Small intestine (tissue), 7 donors: ENCODE measurements around the gene TENM4. TPM values are rescaled to one million over a fixed set of nuclear protein-coding genes. Genes with fewer than 3 reads are reported as not detected.

Experiments used
- DNase-seq, 2 donors: peaks; one replicate each; pipeline versions ENCODE4 v3.0.0 to v3.0.0-alpha.2; 2013
- FAIRE-seq: peaks from 2 replicates; lab custom pipeline; 2012; peaks lifted over from hg19 to GRCh38; lab: Jason Lieb, UNC
- H3K27ac ChIP-seq, 3 donors: one replicate each; pipeline ENCODE4 v1.5.1; 2013; ENCODE audit warnings: low read length in 2 of 3, mild to moderate bottlenecking in 2 of 3, control low read depth in 1 of 3, inconsistent platforms in 1 of 3, low read depth in 1 of 3, moderate library complexity in 1 of 3
- H3K27me3 ChIP-seq, 3 donors: one replicate each; pipeline ENCODE4 v1.6.1; 2013; ENCODE audit warnings: low read length in 3 of 3, inconsistent platforms in 1 of 3; ENCODE audit not compliant: control insufficient read depth in 3 of 3, insufficient read depth in 3 of 3
- H3K36me3 ChIP-seq, 3 donors: one replicate each; pipeline ENCODE4 v1.6.1; 2013; ENCODE audit warnings: low read length in 3 of 3, inconsistent platforms in 1 of 3, low read depth in 1 of 3, mild to moderate bottlenecking in 1 of 3, moderate library complexity in 1 of 3; ENCODE audit not compliant: control insufficient read depth in 3 of 3, insufficient read depth in 2 of 3
- H3K4me1 ChIP-seq, 3 donors: one replicate each; pipeline ENCODE4 v1.6.1; 2013; ENCODE audit warnings: low read length in 2 of 3, inconsistent platforms in 1 of 3, low read depth in 1 of 3, mild to moderate bottlenecking in 1 of 3, moderate library complexity in 1 of 3; ENCODE audit not compliant: control insufficient read depth in 3 of 3, insufficient read depth in 2 of 3
- H3K4me3 ChIP-seq, 3 donors: one replicate each; pipeline ENCODE4 v1.5.1; 2013; ENCODE audit warnings: low read length in 3 of 3, control low read depth in 1 of 3, inconsistent platforms in 1 of 3, low read depth in 1 of 3, mild to moderate bottlenecking in 1 of 3, moderate library complexity in 1 of 3
- H3K9me3 ChIP-seq, 2 donors: one replicate each; pipeline ENCODE4 v1.6.1; 2013; ENCODE audit warnings: low read depth in 1 of 2, low read length in 1 of 2; ENCODE audit not compliant: control insufficient read depth in 2 of 2, insufficient read depth in 1 of 2
- WGBS, 3 donors: extraction: QIAGEN DNeasy Blood & Tissue Kit; methylation state at CpG; one replicate each; pipeline ENCODE4 v1.1.7; 2013; 5-methylcytosine and 5-hydroxymethylcytosine counted together
- polyA plus RNA-seq, 4 donors: library from polyadenylated mRNA; stranded (reverse) in 3 of 4; unstranded in 1 of 4; fragments of 200-250 nt in 3 of 4; fragments of 120-200 nt in 1 of 4; gene quantifications; one replicate each; pipeline versions ENCODE4 v1.2.1 to v1.2.3, GENCODE V29; 2013
- donor health status: healthy with polysubstance abuse.
- donor health status: control.
- donor health status: control.
- donor health status: Bipolar disorder and iron deficiency.
- donor health status: healthy.

TENM4 gene
- polyA plus RNA-seq, 4 donors = under 0.01 to 0.96 (median 0.31) TPM; not detected in 1

DNA sequence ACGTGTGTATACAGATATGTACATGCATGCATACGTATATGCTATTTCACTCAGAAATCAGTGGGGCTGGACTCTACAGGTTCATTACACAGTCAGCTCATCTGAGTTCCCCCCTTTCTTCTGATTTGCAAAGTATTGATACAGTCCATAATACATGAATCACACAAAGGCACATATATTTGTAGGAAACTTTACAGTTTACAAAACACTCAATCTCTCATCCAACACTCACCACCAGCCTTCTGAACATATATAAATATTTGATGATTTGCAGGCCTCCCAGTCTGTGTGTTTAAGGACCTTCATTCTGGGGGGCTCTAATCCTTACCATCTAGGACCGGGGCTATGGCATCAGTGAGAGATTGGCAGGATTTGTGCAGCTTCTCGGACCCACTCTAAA is 293.8 kb downstream of the TENM4 start:
- Histone ChIP-seq H3K9me3 (no peaks in the 10 kb centered on the region), H3K4me3 (no peak overlapping the region), H3K4me1 (no peaks in the 10 kb centered on the region), H3K36me3 (no peaks in the 10 kb centered on the region), H3K27me3 (no peaks in the 10 kb centered on the region), H3K27ac (no peak overlapping the region)
- WGBS, 3 donors = 83 to 89% (median 83%) methylated on average over 4 of the region's 4 CpGs
- DNase-seq = no peak
- FAIRE-seq = no peak

DNA sequence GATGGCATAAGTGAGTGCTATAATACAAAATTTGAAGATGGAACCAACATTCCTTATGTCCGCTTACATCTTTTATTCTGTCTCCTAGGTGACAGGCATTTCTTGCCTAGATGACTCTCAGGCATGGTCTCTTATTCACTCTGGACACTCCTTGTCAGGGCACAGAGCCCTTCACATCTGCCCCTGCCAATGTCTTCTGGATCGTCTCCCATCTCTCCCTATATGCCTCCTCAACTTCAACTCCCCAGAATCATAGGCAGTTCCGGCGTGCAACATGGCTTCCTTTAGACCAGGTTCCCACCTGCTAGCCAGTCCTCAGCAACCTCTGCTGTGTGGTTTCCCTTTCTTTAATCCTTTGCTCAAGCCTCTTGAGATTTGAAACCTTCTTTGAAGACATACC is 300.9 kb downstream of the TENM4 start:
- 85 to 90% (median 89%) methylated on average over 4 of the region's 4 CpGs for WGBS, 3 donors
- Histone ChIP-seq H3K27me3 (no peaks in the 10 kb centered on the region), H3K4me1 (no peaks in the 10 kb centered on the region), H3K9me3 (no peaks in the 10 kb centered on the region), H3K27ac (no peak overlapping the region), H3K36me3 (no peaks in the 10 kb centered on the region), H3K4me3 (no peak overlapping the region)
- no peak for DNase-seq
- no peak for FAIRE-seq

DNA sequence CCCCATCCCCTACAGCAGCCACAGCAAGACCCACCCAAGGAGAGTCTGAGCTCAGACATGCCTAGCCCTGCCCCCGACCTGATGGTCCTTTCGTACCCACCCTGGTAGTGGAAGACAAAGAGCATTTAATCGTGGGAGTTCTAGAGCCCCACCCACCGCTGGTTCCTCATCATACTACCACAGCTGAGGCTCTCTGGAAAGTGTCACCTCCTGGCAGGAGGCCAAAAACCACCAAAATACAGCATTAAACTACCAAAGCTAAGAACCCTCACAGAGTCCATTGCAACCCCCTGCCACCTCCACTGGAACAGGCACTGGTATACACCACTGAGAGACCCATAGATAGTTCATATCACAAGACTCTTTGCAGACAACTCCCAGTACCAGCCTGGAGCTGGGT is 311.1 kb downstream of the TENM4 start:
- no peaks in the 10 kb centered on the region for H3K36me3 ChIP-seq
- peaks cover 0 to 28% of the 10 kb centered on the region in 2 donors for H3K9me3 ChIP-seq
- H3K4me1 ChIP-seq = no peaks in the 10 kb centered on the region
- H3K4me3 ChIP-seq = no peak overlapping the region
- FAIRE-seq (no peak), DNase-seq (no peak)
- no peaks in the 10 kb centered on the region for H3K27me3 ChIP-seq
- WGBS, 3 donors = 86 to 93% (median 87%) methylated on average over 4 of the region's 4 CpGs
- no peak overlapping the region for H3K27ac ChIP-seq

DNA sequence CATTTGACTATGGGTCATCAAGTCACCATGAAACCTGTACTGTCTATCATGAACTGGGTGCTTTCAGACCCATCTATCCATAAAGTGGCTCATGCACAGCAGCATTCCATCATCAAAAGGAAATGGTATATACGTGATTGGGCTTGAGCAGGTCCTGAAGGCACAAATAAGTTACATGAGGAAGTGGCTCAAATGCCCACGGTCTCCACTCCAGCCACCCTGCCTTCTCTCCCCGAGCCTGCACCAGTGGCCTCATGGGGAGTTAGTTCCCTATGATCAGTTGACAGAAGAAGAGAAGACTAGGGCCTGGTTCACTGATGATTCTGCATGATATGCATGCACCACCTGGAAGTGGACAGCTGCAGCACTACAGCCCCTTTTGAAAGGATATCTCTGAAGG is 312.5 kb downstream of the TENM4 start:
- WGBS, 3 donors = 65 to 82% (median 72%) methylated on average over 3 of the region's 3 CpGs
- H3K27ac ChIP-seq = no peak overlapping the region
- H3K36me3 ChIP-seq = no peaks in the 10 kb centered on the region
- no peak for DNase-seq
- no peaks in the 10 kb centered on the region for H3K27me3 ChIP-seq
- H3K4me3 ChIP-seq = no peak overlapping the region
- FAIRE-seq = no peak
- peaks cover 0 to 28% of the 10 kb centered on the region in 2 donors for H3K9me3 ChIP-seq
- no peaks in the 10 kb centered on the region for H3K4me1 ChIP-seq

DNA sequence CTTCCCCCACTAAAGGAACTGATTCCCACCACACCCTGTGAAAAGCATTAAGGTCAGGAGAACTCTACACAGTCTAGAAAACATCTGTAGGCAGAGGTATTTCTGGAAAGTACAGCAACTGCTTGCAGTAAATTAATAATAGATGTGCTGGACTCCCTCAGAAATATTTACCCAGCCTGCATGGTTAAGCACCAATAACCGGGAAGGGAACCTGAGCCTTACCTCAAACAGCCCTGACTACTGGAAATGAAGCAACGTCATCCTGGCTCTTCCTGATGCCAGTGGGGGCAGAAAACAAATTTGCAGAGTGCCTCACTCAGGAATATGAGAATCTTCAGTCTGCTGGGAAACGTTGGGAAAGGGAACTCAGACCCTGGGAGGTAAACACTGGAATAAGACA is 318.1 kb downstream of the TENM4 start:
- H3K27ac ChIP-seq = no peak overlapping the region
- FAIRE-seq (no peak), DNase-seq (no peak)
- peaks cover 0 to 11% of the 10 kb centered on the region in 2 donors for H3K9me3 ChIP-seq
- WGBS, 3 donors = 56 to 71% (median 59%) methylated on average over 3 of the region's 3 CpGs
- H3K4me1 ChIP-seq = no peaks in the 10 kb centered on the region
- no peaks in the 10 kb centered on the region for H3K36me3 ChIP-seq
- no peak overlapping the region for H3K4me3 ChIP-seq
- H3K27me3 ChIP-seq = no peaks in the 10 kb centered on the region

DNA sequence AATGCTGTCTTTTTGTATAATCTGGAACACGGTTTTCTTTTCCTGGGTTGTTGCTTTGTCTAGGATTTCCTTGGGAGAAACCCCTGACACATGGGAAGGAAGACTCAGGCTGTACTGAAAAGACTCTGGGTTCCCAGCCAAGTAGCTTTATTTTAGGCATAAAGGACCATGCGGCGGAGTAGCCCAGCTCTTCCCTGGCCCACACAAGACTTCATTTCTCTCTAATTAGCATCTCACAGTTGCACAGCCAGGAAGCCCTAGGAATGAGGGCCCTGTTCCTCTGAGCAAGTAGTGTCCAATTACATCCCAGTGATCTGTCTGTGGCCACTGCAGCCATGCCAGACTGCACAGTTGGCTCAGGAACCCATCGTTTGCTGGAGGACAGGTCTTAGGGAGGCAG is 319.5 kb downstream of the TENM4 start:
- no peaks in the 10 kb centered on the region for H3K27me3 ChIP-seq
- no peaks in the 10 kb centered on the region for H3K36me3 ChIP-seq
- no peak for FAIRE-seq
- no peak overlapping the region for H3K4me3 ChIP-seq
- no peaks in the 10 kb centered on the region for H3K4me1 ChIP-seq
- H3K9me3 ChIP-seq = peaks cover 0 to 2% of the 10 kb centered on the region in 2 donors
- 58 to 71% (median 62%) methylated on average over 4 of the region's 4 CpGs for WGBS, 3 donors
- DNase-seq = no peak
- H3K27ac ChIP-seq = no peak overlapping the region

DNA sequence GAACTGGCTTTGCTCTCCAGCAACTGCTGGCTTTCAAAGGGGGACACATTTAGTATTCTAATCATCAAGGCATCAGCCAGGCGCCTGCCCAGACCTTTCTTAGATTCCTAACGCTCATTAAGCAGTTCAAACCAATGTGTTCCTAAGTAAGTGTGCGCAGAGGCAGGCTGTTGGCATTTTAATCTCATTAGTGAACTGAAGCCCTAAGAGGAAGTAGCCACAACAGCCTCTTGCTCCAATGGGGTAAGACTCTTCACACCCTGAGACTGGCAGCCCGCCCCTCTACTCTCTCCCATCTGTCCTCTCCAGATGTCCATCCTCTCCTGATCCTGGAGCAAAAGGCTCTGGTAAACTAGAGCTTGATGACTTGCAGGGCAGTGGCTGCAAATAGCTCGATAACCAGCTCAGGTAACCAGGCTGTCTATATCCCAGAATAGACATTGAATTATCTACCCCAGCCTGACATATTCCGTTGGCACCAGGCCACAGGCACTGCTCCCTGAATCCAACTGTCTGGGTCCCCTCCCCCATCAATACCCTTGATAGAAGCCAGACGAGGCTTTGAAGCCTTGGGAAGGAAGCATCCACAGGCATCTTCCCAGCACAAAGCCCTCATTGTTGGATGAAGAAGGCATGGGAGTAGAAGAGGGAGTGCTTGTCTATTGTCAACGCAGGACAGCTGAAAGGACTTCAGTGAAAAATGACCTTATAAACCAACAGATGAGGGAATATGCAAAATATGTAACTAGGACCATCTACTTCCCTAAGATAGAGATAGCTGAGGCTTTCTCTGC is 321.1 kb downstream of the TENM4 start:
- DNase-seq = no peak
- H3K36me3 ChIP-seq = no peaks in the 10 kb centered on the region
- H3K27ac ChIP-seq = no peak overlapping the region
- H3K4me1 ChIP-seq = no peaks in the 10 kb centered on the region
- no peaks in the 10 kb centered on the region for H3K9me3 ChIP-seq
- no peak for FAIRE-seq
- 47 to 51% (median 48%) methylated on average over 8 of the region's 8 CpGs for WGBS, 3 donors
- H3K4me3 ChIP-seq = no peak overlapping the region
- peaks cover 0 to 2% (median 0%) of the 10 kb centered on the region in 3 donors for H3K27me3 ChIP-seq

DNA sequence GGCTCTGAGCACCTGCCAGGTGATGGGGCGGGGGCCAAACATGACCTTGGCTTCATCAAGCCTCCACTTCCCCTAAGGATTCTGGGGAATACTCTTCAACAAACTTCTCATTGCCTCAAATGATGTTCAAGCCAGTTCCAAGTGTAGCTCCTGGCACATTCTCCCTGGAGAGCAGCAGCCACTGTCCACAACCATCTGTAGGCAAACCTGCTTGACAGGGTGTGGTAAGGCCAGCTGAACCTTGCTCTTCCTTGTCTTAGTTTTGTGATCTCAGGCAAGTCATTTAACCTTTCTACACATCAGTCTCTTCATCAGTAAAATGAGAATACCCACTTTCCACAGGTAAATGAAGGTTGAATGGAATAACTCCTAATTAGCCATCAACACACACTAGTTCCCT is 323.3 kb downstream of the TENM4 start:
- Histone ChIP-seq H3K4me3 (no peak overlapping the region), H3K27ac (no peak overlapping the region), H3K36me3 (no peaks in the 10 kb centered on the region), H3K9me3 (no peaks in the 10 kb centered on the region), H3K27me3 (peaks cover 0 to 2% (median 0%) of the 10 kb centered on the region in 3 donors), H3K4me1 (no peaks in the 10 kb centered on the region)
- DNase-seq (no peak), FAIRE-seq (no peak)
- 77 to 95% (median 93%) methylated on average over 1 of the region's 1 CpG for WGBS, 3 donors

DNA sequence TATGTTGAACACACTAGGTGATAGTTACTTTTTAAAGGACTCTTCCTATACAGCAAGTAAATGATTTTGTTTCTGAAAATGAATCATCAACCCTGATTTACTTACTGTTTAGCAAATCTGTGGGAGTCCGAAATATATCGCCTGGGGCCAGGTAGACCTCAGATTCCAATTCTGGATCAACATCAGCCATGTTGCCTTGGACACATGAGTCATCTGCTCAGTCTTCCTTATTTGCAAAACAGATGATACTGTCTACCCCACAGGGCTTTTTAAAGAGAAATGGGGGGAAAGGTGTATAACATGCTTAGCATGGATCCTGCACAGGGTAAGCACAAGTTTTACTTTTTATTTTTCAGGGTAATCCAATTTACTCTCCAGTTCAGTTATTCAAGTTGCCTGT is 324.2 kb downstream of the TENM4 start:
- 90 to 92% (median 91%) methylated on average over 2 of the region's 2 CpGs for WGBS, 3 donors
- H3K4me1 ChIP-seq = no peaks in the 10 kb centered on the region
- FAIRE-seq = no peak

More for the DNA sequence above, 324.2 kb downstream of the TENM4 start:
- H3K4me3 ChIP-seq = no peak overlapping the region
- H3K36me3 ChIP-seq = no peaks in the 10 kb centered on the region
- DNase-seq = no peak
- H3K27me3 ChIP-seq = peaks cover 0 to 2% (median 0%) of the 10 kb centered on the region in 3 donors
- H3K9me3 ChIP-seq = no peaks in the 10 kb centered on the region
- no peak overlapping the region for H3K27ac ChIP-seq
